Stimulated activated effector memory CD8-positive, alpha-beta T cell treated with anti-CD3 and anti-CD28 coated beads, Interleukin-12 subunit alpha, Interleukin-12 subunit beta, amount 100 ng/mL, for 72 hours (primary cell): ENCODE results near the gene CYBRD1.
"Not testable (repeated sequence)": the region's sequence is repeated elsewhere in the genome, so short reads cannot be mapped to it uniquely, and the experiment has no call there.

Source experiments
- ATAC-seq: fragments of 150-1000 bp; cut with Tn5 transposase; 2 replicates; pipeline ENCODE4 v1.10.0; 2021
- DNase-seq, 2 donors: peaks; one replicate each; pipeline ENCODE4 v3.0.0; 2021 to 2022; ENCODE audit warnings: low spot score in 2 of 2
- H3K27ac Mint-ChIP-seq: one replicate; pipeline ENCODE4 v1.8.0; 2022; ENCODE audit warnings: mild to moderate bottlenecking, mixed read lengths
- H3K36me3 Mint-ChIP-seq: one replicate; pipeline ENCODE4 v1.8.0; 2022; ENCODE audit warnings: mild to moderate bottlenecking, mixed read lengths
- H3K4me1 Mint-ChIP-seq: one replicate; pipeline ENCODE4 v1.8.0; 2022; ENCODE audit warnings: mixed read lengths
- H3K4me3 Mint-ChIP-seq: one replicate; pipeline ENCODE4 v1.8.0; 2022; ENCODE audit warnings: mild to moderate bottlenecking, mixed read lengths
- H3K9me3 Mint-ChIP-seq: one replicate; pipeline ENCODE4 v1.8.0; 2022; ENCODE audit warnings: mixed read lengths

Gene CYBRD1, protein sequence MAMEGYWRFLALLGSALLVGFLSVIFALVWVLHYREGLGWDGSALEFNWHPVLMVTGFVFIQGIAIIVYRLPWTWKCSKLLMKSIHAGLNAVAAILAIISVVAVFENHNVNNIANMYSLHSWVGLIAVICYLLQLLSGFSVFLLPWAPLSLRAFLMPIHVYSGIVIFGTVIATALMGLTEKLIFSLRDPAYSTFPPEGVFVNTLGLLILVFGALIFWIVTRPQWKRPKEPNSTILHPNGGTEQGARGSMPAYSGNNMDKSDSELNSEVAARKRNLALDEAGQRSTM

DNA sequence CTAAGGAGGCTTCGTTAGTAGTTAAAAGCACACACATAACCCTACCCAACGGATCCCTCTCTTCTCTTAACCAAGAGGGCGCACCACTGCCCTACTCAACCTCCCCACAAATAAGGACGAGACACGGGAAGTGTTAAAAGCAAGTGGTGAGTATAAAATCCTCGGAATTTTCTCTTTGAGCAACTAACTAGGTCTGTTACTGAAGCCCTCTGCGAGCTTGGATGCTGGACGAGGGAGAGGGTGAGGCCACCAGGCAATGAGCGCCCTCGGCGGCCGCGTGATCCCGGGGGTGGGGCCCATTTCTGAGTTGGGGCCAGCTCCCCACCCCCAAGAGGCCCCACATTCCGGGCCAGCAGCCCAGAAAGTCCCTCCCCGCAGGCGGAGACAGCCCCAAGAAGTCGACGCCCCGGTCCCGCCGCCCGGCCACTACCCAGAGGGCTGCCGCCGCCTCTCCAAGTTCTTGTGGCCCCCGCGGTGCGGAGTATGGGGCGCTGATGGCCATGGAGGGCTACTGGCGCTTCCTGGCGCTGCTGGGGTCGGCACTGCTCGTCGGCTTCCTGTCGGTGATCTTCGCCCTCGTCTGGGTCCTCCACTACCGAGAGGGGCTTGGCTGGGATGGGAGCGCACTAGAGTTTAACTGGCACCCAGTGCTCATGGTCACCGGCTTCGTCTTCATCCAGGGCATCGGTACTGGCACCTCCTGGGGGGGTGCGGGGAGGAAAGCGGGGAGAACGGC lies at the start of gene CYBRD1:
Gene CYBRD1, plus strand, starts transcription at position 423 of the 736 bp plus-strand sequence. Its CDS starts 72 bp downstream, at position 495.
- Mint-ChIP-seq H3K27ac (no peak within 1 kb of the TSS), H3K4me3 (peak within 1 kb of the TSS; percentile 74), H3K36me3 (no peaks in the 10 kb centered on the region), H3K9me3 (no peaks in the 10 kb centered on the region), H3K4me1 (peaks cover 10% of the 10 kb centered on the region)
- peak; percentile 60 for ATAC-seq
- peak; percentile 5 to 55 for DNase-seq

DNA sequence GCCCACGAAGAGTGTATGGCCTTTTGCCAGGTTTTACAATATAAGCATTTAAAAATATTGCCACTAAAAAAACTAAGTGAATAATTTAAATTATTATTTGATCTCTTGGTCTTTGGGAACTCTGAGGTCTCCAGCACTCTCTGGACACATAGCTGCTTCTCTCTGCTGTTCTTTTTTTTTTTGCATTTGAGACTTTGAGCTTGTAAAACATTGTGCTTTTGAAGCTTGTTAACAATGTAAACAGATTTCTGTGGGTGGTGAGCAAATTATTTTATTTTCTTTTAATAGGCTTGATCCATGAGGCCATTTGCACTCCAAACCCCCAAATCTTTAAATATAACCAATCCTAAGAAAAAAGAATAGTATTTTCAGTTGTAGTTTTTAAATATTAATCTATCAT lies 46.3 kb upstream of the CYBRD1 start:
- Mint-ChIP-seq H3K4me1 (no peaks in the 10 kb centered on the region), H3K9me3 (no peaks in the 10 kb centered on the region), H3K4me3 (no peak overlapping the region), H3K27ac (no peak overlapping the region), H3K36me3 (peaks cover 52% of the 10 kb centered on the region)
- ATAC-seq: no peak
- DNase-seq: no peak

DNA sequence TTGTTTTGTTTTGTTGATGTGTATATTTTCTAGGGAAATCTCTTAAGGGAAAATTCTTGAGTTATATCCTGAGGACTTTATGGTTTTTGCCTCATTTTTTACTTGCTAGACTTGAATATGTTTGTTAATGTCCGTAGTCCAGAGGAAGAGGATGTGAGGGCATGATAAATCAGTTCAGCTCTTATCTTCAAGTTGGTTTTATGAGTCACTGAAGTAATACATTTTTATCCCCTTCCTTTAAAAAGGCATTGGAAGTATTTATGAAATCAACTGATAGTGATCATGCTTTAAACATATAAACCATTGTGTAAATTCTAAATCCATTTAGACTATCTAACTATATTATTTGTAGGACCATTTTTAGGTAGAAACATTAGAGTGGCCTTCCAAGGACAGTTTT lies 43.9 kb upstream of the CYBRD1 start:
- Mint-ChIP-seq H3K27ac (no peak overlapping the region), H3K36me3 (peaks cover 50% of the 10 kb centered on the region), H3K4me1 (peaks cover 8% of the 10 kb centered on the region), H3K9me3 (no peaks in the 10 kb centered on the region), H3K4me3 (no peak overlapping the region)
- DNase-seq (no peak), ATAC-seq (no peak)

DNA sequence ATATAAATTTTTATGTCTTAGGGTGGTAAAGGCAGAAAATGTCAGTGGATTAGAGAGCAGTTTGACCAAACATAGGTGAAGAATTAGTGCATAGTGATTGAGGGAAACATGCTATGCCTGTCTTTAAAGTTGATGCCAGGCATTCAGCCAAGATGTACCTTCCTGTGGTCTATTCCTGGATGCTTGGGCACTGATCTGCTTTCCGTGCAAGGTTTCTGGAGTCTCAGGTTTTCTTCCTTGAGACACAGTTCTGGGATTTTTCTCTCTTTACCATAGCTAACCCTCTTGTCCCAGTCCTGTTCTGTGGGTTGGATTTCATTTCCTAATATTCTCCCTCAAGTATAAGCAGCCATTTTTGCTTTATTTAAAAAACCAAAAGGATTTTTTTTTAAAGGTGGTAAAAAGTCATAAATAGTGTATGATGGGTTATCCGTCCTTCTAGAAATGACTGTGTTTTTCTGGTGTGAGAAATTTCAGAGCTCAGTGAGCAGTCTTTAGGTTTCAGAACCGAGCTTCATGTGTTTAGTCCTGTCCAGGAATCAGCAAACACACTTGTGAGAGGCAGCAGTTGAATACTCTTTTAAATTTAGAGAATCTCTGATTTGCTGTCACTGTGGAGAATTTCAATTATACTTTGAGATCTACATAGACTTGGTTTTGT lies 43.0 kb upstream of the CYBRD1 start:
- no peak overlapping the region for H3K27ac Mint-ChIP-seq
- H3K9me3 Mint-ChIP-seq: no peaks in the 10 kb centered on the region
- no peak for DNase-seq
- no peak overlapping the region for H3K4me3 Mint-ChIP-seq
- ATAC-seq: peak; percentile 74
- H3K36me3 Mint-ChIP-seq: peaks cover 43% of the 10 kb centered on the region
- H3K4me1 Mint-ChIP-seq: peaks cover 8% of the 10 kb centered on the region

DNA sequence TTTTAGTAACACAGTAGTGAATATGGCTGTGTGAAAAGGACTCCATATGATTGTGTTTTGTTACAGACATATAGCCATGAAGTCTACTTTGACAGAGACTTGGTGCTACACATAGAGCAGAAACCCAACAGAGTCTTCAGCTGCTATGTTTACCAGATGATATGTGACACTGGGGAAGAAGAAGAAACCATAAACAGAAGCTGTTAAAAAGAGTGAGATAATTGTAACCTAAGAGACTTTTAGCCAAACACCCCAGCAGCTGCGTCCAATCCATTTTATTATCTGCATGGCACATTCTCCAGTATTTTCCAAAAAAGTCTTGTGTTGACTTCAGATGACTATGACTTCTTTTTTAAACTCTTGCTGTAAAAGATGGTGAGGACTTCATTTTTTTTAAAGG lies 41.4 kb upstream of the CYBRD1 start:
- no peaks in the 10 kb centered on the region for H3K9me3 Mint-ChIP-seq
- peaks cover 34% of the 10 kb centered on the region for H3K36me3 Mint-ChIP-seq
- ATAC-seq (no peak), DNase-seq (no peak)
- H3K4me1 Mint-ChIP-seq: peaks cover 19% of the 10 kb centered on the region
- no peak overlapping the region for H3K27ac Mint-ChIP-seq
- H3K4me3 Mint-ChIP-seq: no peak overlapping the region

DNA sequence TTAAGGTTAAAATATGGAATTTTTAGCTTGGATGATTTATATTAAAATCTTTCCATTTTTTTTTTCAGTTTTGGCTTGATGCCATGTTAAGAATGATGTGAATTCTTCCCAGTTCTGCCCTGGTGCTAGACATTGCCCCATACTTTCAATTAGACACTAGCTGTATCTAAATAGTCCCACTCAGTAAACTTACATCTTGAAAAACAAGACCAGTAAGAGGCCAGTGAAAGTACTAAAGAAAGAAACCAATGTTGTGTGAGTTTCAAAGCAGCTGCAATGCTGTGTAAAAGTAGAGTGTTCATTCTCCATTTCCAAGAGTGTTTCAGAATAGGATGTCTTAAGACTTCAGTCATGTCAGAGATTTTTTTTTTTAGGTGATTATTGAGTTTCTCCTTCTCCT lies 40.0 kb upstream of the CYBRD1 start:
- peaks cover 28% of the 10 kb centered on the region for H3K36me3 Mint-ChIP-seq
- ATAC-seq: no peak
- peaks cover 19% of the 10 kb centered on the region for H3K4me1 Mint-ChIP-seq
- DNase-seq: no peak
- H3K27ac Mint-ChIP-seq: peak overlapping the region; percentile 5
- H3K4me3 Mint-ChIP-seq: no peak overlapping the region
- H3K9me3 Mint-ChIP-seq: no peaks in the 10 kb centered on the region

DNA sequence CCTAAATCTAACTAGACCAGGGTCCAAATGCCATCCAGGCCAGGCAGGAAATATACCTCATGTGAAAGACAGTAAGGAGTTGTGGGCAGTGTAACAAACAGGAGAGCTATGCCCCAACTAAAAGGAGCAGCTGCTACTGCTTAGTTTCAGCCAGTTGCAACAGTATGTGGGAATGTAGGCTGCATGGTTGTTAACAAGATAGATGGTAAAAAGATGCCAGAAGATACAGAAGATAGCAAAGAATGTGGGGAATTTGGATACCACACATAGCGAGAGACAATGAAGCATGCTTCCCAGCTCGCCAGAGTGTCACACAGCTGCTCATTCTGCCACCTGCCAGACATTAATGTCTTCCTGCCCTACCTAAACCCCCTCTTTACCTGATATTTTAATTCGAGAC lies 39.4 kb upstream of the CYBRD1 start:
- Mint-ChIP-seq H3K4me1 (peaks cover 19% of the 10 kb centered on the region), H3K9me3 (no peaks in the 10 kb centered on the region), H3K36me3 (peaks cover 24% of the 10 kb centered on the region), H3K4me3 (no peak overlapping the region), H3K27ac (peak overlapping the region; percentile 5)
- DNase-seq (no peak), ATAC-seq (no peak)

DNA sequence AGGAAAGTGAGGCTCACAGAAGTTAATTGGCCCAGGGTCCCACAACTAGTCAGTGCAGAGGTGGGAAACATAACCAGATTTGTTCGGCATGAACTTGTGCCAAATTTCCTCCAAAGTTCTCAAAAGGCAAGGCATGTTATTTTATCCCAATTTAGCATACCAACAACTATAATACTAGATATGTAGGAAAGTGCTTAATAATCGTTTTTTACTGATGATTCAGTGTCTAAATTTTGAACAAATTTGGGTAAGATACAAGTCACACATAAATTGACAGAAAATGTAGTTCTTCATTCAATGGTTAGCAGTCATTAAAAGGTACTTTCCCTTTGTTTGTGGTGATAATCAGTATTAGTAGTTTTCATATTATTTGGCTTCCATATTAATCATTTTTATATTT lies 38.5 kb upstream of the CYBRD1 start:
- Mint-ChIP-seq H3K4me3 (no peak overlapping the region), H3K36me3 (peaks cover 29% of the 10 kb centered on the region), H3K9me3 (no peaks in the 10 kb centered on the region), H3K27ac (peak overlapping the region; percentile 4), H3K4me1 (peaks cover 19% of the 10 kb centered on the region)
- DNase-seq: no peak
- no peak for ATAC-seq

DNA sequence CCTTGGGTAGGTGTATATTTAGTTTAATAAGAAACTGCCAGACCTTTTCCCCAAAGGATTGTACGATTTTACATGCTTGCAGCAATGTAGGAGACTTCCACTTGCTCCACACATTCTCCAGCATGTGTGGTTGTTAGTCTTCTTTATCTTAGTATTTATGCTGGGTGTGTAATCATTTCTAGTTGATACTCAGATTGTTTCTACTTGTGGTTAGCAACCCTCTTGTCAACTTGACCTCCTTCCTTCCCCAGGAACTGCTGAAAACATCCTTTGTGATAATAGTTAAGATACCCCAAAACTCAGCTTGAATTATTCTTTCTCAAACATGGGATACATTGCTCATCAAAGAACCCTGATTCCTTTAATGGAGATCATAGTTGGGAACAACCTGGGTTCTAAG lies 37.2 kb upstream of the CYBRD1 start:
- ATAC-seq: peak; percentile 62
- Mint-ChIP-seq H3K36me3 (peaks cover 17% of the 10 kb centered on the region), H3K27ac (peak overlapping the region; percentile 48), H3K4me1 (peaks cover 19% of the 10 kb centered on the region), H3K9me3 (no peaks in the 10 kb centered on the region), H3K4me3 (no peak overlapping the region)
- DNase-seq: no peak

DNA sequence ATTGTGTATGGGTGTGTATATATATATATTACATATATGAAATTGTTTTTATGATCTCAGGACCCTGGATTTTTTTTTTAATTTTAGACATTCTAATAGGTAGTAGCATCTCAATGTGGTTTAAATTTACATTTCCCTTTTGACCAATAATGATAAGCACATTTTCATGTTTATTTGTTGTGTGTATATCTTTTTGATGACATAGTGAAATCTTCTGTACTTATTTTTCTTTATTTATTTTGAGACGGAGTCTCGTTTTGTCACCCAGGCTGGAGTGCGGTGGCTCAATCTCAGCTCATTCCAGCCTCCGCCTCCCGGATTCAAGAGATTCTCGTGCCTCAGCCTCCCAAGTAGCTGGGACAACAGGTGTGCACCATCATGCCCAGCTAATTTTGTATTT lies 35.1 kb upstream of the CYBRD1 start:
- DNase-seq (no peak), ATAC-seq (no peak)
- H3K9me3 Mint-ChIP-seq: no peaks in the 10 kb centered on the region
- peaks cover 18% of the 10 kb centered on the region for H3K4me1 Mint-ChIP-seq
- peaks cover 10% of the 10 kb centered on the region for H3K36me3 Mint-ChIP-seq
- no peak overlapping the region for H3K27ac Mint-ChIP-seq
- no peak overlapping the region for H3K4me3 Mint-ChIP-seq

DNA sequence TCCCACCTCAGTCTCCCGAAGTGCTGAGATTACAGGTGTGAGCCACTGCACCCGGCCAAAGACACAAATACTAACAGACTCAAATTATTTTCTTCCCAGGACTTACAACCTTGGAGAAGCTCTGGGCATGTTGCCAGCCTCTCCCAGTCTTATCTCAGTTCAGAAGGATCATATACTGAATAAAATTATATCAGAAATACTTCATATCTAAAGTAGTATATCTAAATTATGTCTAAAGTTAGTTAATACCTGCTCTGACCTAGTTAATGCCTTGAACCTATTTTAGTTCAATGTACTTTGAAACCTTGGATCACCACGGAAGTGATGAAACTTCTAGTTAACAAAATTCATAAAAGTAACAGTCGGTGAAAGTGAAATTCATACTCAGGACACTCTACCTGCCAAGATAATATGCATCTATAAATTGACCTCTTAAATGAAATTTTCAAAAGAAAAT lies 34.4 kb upstream of the CYBRD1 start:
- no peak for ATAC-seq
- Mint-ChIP-seq H3K4me1 (peaks cover 12% of the 10 kb centered on the region), H3K4me3 (no peak overlapping the region), H3K36me3 (peaks cover 10% of the 10 kb centered on the region), H3K9me3 (no peaks in the 10 kb centered on the region), H3K27ac (no peak overlapping the region)
- no peak for DNase-seq

DNA sequence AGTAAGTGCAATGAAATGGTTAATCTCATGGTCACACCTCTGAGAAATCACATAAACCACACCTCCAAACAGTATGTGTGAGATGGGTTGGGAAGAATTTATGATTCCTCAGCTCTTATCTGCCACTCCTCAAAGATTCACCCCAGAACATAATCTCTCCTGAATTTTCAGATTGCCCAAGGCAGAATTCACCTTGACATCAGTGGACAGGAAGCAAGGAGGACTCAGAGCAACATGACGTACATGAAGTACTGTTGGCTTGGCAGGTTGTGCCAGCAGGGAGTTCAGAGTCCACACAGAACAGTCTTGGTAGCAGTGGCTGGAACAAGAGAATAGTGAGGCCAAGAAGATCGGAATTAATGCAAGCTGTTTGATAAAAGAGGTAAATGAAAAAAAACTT lies 31.7 kb upstream of the CYBRD1 start:
- Mint-ChIP-seq H3K4me3 (no peak overlapping the region), H3K36me3 (peaks cover 10% of the 10 kb centered on the region), H3K4me1 (no peaks in the 10 kb centered on the region), H3K9me3 (no peaks in the 10 kb centered on the region), H3K27ac (no peak overlapping the region)
- no peak for DNase-seq
- ATAC-seq: no peak

DNA sequence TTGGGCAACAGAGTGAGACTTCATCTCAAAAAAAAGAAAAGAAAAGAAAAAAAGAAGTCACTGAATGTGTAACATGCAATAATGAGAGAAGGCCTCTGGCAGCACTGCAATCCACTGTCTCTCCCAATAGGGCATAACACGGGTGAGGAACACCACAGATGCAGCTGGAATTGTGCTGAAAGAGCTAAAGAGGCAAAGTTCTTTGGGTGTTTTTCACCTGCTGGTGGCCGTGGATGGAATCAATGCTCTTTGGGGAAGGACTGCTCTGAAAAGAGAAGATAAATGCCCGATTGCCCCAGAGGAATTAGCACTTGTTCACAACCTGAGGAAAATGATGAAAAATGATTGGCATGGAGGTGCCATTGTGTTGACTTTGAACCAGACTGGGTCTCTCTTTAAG lies 31.0 kb upstream of the CYBRD1 start:
- no peak for ATAC-seq
- DNase-seq: no peak
- no peaks in the 10 kb centered on the region for H3K4me1 Mint-ChIP-seq
- no peak overlapping the region for H3K4me3 Mint-ChIP-seq
- no peak overlapping the region for H3K27ac Mint-ChIP-seq
- H3K36me3 Mint-ChIP-seq: peaks cover 10% of the 10 kb centered on the region
- peaks cover 2% of the 10 kb centered on the region for H3K9me3 Mint-ChIP-seq

DNA sequence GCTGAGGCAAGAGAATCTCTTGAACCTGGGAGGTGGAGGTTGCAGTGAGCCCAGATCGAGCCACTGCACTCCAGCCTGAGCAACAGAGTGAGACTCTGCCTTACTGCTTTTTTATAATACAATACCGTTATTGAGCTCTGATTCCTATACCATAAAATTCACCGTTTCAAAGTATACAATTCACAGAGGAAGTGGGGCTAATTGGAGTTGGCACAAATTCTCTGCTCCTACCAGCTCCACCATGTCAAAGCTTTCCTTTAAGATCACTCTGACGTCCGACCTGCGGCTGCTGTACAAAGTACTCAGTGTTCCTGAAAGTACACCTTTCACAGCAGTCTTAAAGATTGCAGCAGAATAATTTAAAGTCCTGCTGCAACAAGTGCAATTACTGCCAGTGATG lies 29.6 kb upstream of the CYBRD1 start:
- no peaks in the 10 kb centered on the region for H3K4me1 Mint-ChIP-seq
- ATAC-seq: no peak

DNA sequence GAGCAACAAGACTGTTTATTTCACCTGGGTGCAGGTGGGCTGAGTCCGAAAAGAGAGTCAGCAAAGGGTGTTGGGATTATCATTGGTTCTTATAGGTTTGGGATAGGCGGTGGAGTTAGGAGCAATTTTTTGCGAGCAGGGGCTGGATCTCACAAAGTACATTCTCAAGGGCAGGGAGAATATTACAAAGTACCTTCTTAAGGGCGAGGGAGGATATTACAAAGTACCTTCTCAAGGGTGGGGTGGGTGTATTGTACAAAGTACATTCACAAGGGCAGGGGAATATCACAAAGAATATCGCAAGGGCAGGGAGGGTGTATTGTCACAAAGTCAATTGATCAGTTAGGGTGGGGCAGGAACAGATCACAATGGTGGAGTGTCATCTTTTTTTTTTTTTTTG lies 24.6 kb upstream of the CYBRD1 start:
- DNase-seq, H3K9me3 Mint-ChIP-seq, H3K4me1 Mint-ChIP-seq, H3K36me3 Mint-ChIP-seq, ATAC-seq, H3K4me3 Mint-ChIP-seq, H3K27ac Mint-ChIP-seq: not testable (repeated sequence)

More for the DNA sequence above, 29.6 kb upstream of the CYBRD1 start:
- no peak overlapping the region for H3K4me3 Mint-ChIP-seq
- no peak overlapping the region for H3K27ac Mint-ChIP-seq
- H3K36me3 Mint-ChIP-seq: peaks cover 10% of the 10 kb centered on the region
- peaks cover 4% of the 10 kb centered on the region for H3K9me3 Mint-ChIP-seq
- DNase-seq: no peak

DNA sequence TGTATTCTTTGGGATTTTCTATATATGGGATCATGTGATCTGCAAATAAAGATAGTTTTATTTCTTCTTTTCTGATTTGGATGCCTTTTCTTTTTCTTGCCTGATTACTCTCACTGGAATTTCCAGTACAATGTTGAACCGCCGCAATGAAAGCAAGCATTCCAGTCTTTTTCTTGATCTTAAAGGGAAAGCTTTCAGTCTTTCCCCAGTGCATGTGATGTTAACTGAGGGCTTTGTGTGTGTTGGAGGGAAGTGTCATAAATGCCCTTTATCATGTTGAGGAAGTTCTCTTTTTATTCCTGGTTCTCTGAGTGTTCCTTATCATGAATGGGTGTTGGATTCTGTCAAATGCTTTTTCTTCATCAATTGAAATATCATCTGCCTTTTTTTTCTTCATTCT lies 16.9 kb upstream of the CYBRD1 start:
- Mint-ChIP-seq H3K4me1 (peaks cover 7% of the 10 kb centered on the region), H3K9me3 (no peaks in the 10 kb centered on the region), H3K27ac (no peak overlapping the region), H3K36me3 (no peaks in the 10 kb centered on the region), H3K4me3 (no peak overlapping the region)
- no peak for ATAC-seq
- DNase-seq: no peak
